ENCODE data around the gene IRS4.
A peak's percentile ranks its signal among the peaks of the same experiment; 100 is the strongest.

Gene IRS4

GRCh38 chrX:108712886-108713285 is 23.5 kb downstream of the IRS4 start:
- DNase-seq (ENCODE audit: low spot score), result no peak
- in situ Hi-C loops (cut with MboI; ENCODE audit: low pct_unique_long_range_greater_than_20kb, low sequenced_read_pairs, unreplicated experiment), result no loop called here
- no peak for TF ChIP-seq CTCF (IDR thresholded peaks at IDR 0.05; ENCODE audit: extremely low read depth, insufficient read depth, missing control alignments)

- no peak for TF ChIP-seq CTCF (IDR thresholded peaks at IDR 0.05; ENCODE audit: extremely low read depth, insufficient read depth, missing control alignments)
- DNase-seq (ENCODE audit: low spot score), result no peak
- in situ Hi-C loops (cut with MboI; ENCODE audit: low pct_unique_long_range_greater_than_20kb, low sequenced_read_pairs, unreplicated experiment), result no loop called here
These were observed 31.5 kb downstream of the IRS4 start for GRCh38 chrX:108704839-108705238.

GRCh38 chrX:108702530-108702929 is 33.8 kb downstream of the IRS4 start:
- DNase-seq (ENCODE audit: low spot score), result no peak
- in situ Hi-C loops (cut with MboI; ENCODE audit: low pct_unique_long_range_greater_than_20kb, low sequenced_read_pairs, unreplicated experiment), result no loop called here
- TF ChIP-seq CTCF (IDR thresholded peaks at IDR 0.05; ENCODE audit: extremely low read depth, insufficient read depth, missing control alignments), result no peak

- TF ChIP-seq CTCF (IDR thresholded peaks at IDR 0.05; ENCODE audit: extremely low read depth, insufficient read depth, missing control alignments), result no peak
- in situ Hi-C loops (cut with MboI; ENCODE audit: low pct_unique_long_range_greater_than_20kb, low sequenced_read_pairs, unreplicated experiment), result no loop called here
- no peak for DNase-seq (ENCODE audit: low spot score)
These were observed 34.7 kb downstream of the IRS4 start for GRCh38 chrX:108701633-108702032.

- in situ Hi-C loops (cut with MboI; ENCODE audit: low pct_unique_long_range_greater_than_20kb, low sequenced_read_pairs, unreplicated experiment), result no loop called here
- peak; percentile 44 for TF ChIP-seq CTCF (IDR thresholded peaks at IDR 0.05; ENCODE audit: extremely low read depth, insufficient read depth, missing control alignments)
- peak; percentile 7 for DNase-seq (ENCODE audit: low spot score)
These were observed 37.0 kb downstream of the IRS4 start for GRCh38 chrX:108699368-108699767.

- TF ChIP-seq CTCF (IDR thresholded peaks at IDR 0.05; ENCODE audit: extremely low read depth, insufficient read depth, missing control alignments), result no peak
- DNase-seq (ENCODE audit: low spot score), result no peak
- in situ Hi-C loops (cut with MboI; ENCODE audit: low pct_unique_long_range_greater_than_20kb, low sequenced_read_pairs, unreplicated experiment), result no loop called here
These were observed 39.7 kb downstream of the IRS4 start for GRCh38 chrX:108696690-108697089.

Measured in GM13977 (cell line).